B cell (primary cell): Measurements from ENCODE around the gene ZBED5. TPM values are rescaled to one million over a fixed set of nuclear protein-coding genes. Genes with fewer than 3 reads are reported as not detected.
A peak's percentile ranks its signal among the peaks of the same experiment; 100 is the strongest.

Experiments used
- ATAC-seq: fragments of 200-7000 bp; cut with Tn5 transposase; one replicate; pipeline ENCODE4 v1.10.0; 2021; ENCODE audit warnings: low read depth, mild to moderate bottlenecking, moderate number of reproducible peaks, moderate library complexity
- CTCF ChIA-PET: fragments of 350-600 bp; sonication (Branson Sonifier 250); formaldehyde crosslinking; loops from one replicate; lab custom pipeline; 2021; ENCODE audit warnings: antibody characterized with exemption, inconsistent platforms; lab: Charles Lee
- POLR2A ChIA-PET: fragments of 350-600 bp; sonication (Branson Sonifier 250); formaldehyde crosslinking; loops from one replicate; lab custom pipeline; 2021; ENCODE audit warnings: antibody characterized with exemption; lab: Charles Lee
- DNase-seq: peaks from one replicate; pipeline ENCODE4 v3.0.0; 2013
- H2AFZ ChIP-seq: 2 replicates; pipeline ENCODE4 v1.6.1; 2012; ENCODE audit warnings: mild to moderate bottlenecking, low read depth, low read length; ENCODE audit not compliant: insufficient read depth, poor library complexity, severe bottlenecking
- H3K27ac ChIP-seq, 2 donors: 1 replicate in 1 of 2; 2 replicates in 1 of 2; pipeline ENCODE4 v1.5.1; 2012 to 2013; ENCODE audit warnings: low read length in 2 of 2, mild to moderate bottlenecking in 2 of 2, moderate library complexity in 1 of 2
- H3K27me3 ChIP-seq, 4 experiments: fragments of 200-600 bp in 1 of 4; sonication (generic) in 1 of 4; replicated peaks in 1 of 4; 1 replicate in 2 of 4; 2 replicates in 2 of 4; pipeline versions ENCODE4 v1.6.1 to v1.7.0; 2013 to 2016; ENCODE audit warnings: low read length in 3 of 4, mild to moderate bottlenecking in 2 of 4, mixed read lengths in 1 of 4, moderate library complexity in 1 of 4; ENCODE audit not compliant: insufficient read depth in 4 of 4, control insufficient read depth in 3 of 4; ENCODE audit errors: control extremely low read depth in 1 of 4
- H3K36me3 ChIP-seq, 2 experiments: replicated peaks in 1 of 2; 1 replicate in 1 of 2; 2 replicates in 1 of 2; pipeline versions ENCODE4 v1.6.1 to v1.7.1; 2013; ENCODE audit warnings: low read length in 1 of 2; ENCODE audit not compliant: insufficient read depth in 2 of 2, control insufficient read depth in 1 of 2; ENCODE audit errors: control extremely low read depth in 1 of 2, extremely low read depth in 1 of 2
- H3K4me1 ChIP-seq, 2 donors: fragments of 200-600 bp in 1 of 2; sonication (generic) in 1 of 2; 1 replicate in 1 of 2; 2 replicates in 1 of 2; pipeline versions ENCODE4 v1.5.1 to v1.6.1; 2013 to 2017; ENCODE audit warnings: low read length in 2 of 2; ENCODE audit not compliant: control insufficient read depth in 2 of 2, insufficient read depth in 2 of 2
- H3K4me2 ChIP-seq: replicated peaks from 2 replicates; pipeline ENCODE3; 2012; ENCODE audit warnings: mild to moderate bottlenecking, low read depth, low read length; ENCODE audit not compliant: poor library complexity, severe bottlenecking
- H3K4me3 ChIP-seq, 5 experiments: fragments of 200-600 bp in 1 of 5; sonication (generic) in 1 of 5; 1 replicate in 3 of 5; 2 replicates in 2 of 5; pipeline versions ENCODE4 v1.5.1 to v1.7.0; 2011 to 2016; ENCODE audit warnings: low read length in 4 of 5, mild to moderate bottlenecking in 4 of 5, low read depth in 2 of 5, control low read depth in 1 of 5, moderate library complexity in 1 of 5; ENCODE audit not compliant: insufficient read depth in 1 of 5; ENCODE audit errors: control extremely low read depth in 1 of 5, extremely low read depth in 1 of 5
- H3K79me2 ChIP-seq: fragments of 200-600 bp; sonication (generic); one replicate; pipeline ENCODE4 v1.6.0; 2016; ENCODE audit warnings: low read length; ENCODE audit not compliant: control insufficient read depth, insufficient read depth
- H3K9ac ChIP-seq: fragments of 200-600 bp; sonication (generic); 2 replicates; pipeline ENCODE4 v1.6.1; 2017; ENCODE audit warnings: mild to moderate bottlenecking, low read length, moderate library complexity
- H3K9me3 ChIP-seq, 3 donors: one replicate each; pipeline versions ENCODE4 v1.6.1 to v1.7.1; 2013; ENCODE audit warnings: low read length in 2 of 3; ENCODE audit not compliant: control insufficient read depth in 2 of 3, insufficient read depth in 1 of 3; ENCODE audit errors: control extremely low read depth in 1 of 3
- H4K20me1 ChIP-seq: 2 replicates; pipeline ENCODE4 v1.6.0; 2012; ENCODE audit warnings: mild to moderate bottlenecking, low read length; ENCODE audit not compliant: insufficient read depth, control insufficient read depth, poor library complexity, severe bottlenecking
- H3K27ac Mint-ChIP-seq: one replicate; pipeline ENCODE4 v1.8.0; 2021; ENCODE audit warnings: mixed read lengths
- H3K27me3 Mint-ChIP-seq: one replicate; pipeline ENCODE4 v1.8.0; 2021; ENCODE audit warnings: mixed read lengths
- H3K4me1 Mint-ChIP-seq: one replicate; pipeline ENCODE4 v1.8.0; 2021; ENCODE audit warnings: mixed read lengths
- H3K4me3 Mint-ChIP-seq: one replicate; pipeline ENCODE4 v1.8.0; 2021; ENCODE audit warnings: mixed read lengths
- H3K9me3 Mint-ChIP-seq: one replicate; pipeline ENCODE4 v1.8.0; 2022; ENCODE audit warnings: mixed read lengths; ENCODE audit not compliant: insufficient read depth
- CTCF ChIP-seq: fragments of 200-600 bp; IDR thresholded peaks from one replicate; pipeline ENCODE4 v1.8.0; 2022; ENCODE audit warnings: antibody characterized with exemption, mild to moderate bottlenecking
- EZH2 ChIP-seq: IDR thresholded peaks from 2 replicates; pipeline ENCODE4 v1.6.1; 2012; ENCODE audit warnings: borderline replicate concordance, low read depth, mild to moderate bottlenecking, moderate library complexity, low read length; ENCODE audit not compliant: insufficient read depth, poor library complexity, severe bottlenecking
- WGBS: methylation state at CpG from one replicate; pipeline ENCODE4 v1.1.5; 2013; ENCODE audit warnings: missing lambda C conversion rate; ENCODE audit not compliant: insufficient coverage; 5-methylcytosine and 5-hydroxymethylcytosine counted together
- intact Hi-C: fragments of 100-400 bp; cut with micrococcal nuclease; formaldehyde crosslinking; loops from one replicate; pipeline ENCODE4 v1.10.0; 2022
- polyA plus RNA-seq: library from polyadenylated mRNA; depleted of rRNA; stranded (reverse); fragments of >200 nt; gene quantifications from 2 replicates; pipeline ENCODE4 v1.2.3, GENCODE V29; 2012
- total RNA-seq, 2 donors: library from RNA; stranded (reverse); fragments of 120-200 nt in 1 of 2; gene quantifications; 1 replicate in 1 of 2; 2 replicates in 1 of 2; pipeline versions ENCODE4 v1.2.3 to v1.2.4, GENCODE V29; 2013 to 2022

The ZBED5 gene
- total and polyA plus RNA-seq, 2 donors (not counting 1 experiment from before 2014, with no cell fraction given) = 66.6 to 178 TPM

GRCh38 chr11:10807493-10808234 lies 50.2 kb downstream of the ZBED5 start:
- peaks cover 50% of the 10 kb centered on the region for H3K79me2 ChIP-seq
- Mint-ChIP-seq H3K27ac (peak overlapping the region; percentile 99), H3K4me3 (peak overlapping the region; percentile 99), H3K9me3 (no peaks in the 10 kb centered on the region), H3K27me3 (no peaks in the 10 kb centered on the region), H3K4me1 (peaks cover 43% of the 10 kb centered on the region)
- peaks cover 9 to 45% of the 10 kb centered on the region in 2 experiments for H3K36me3 ChIP-seq
- ChIA-PET POLR2A (interaction anchor here (0.8 to 3.7 kb wide), 8 partner anchors 9 to 1347 kb away, joined by 4 to 147 read pairs (median 8); partner anchors contain the start of genes CTR9, ZBED5 and ZNF143), CTCF (interaction anchor here (2.3 to 2.5 kb wide), 2 partner anchors 15 to 126 kb away, joined by 8 to 11 read pairs; no protein-coding TSS in a partner anchor)
- peak; percentile 2 for ATAC-seq
- H3K27ac ChIP-seq = peak overlapping the region; percentile 92 to 96
- no peak for TF ChIP-seq CTCF
- no peak for TF ChIP-seq EZH2
- 0% methylated on average over 39 of the region's 39 CpGs for WGBS
- peak overlapping the region; percentile 89 to 97 (median 94) for H3K4me3 ChIP-seq
- H3K9me3 ChIP-seq = no peaks in the 10 kb centered on the region
- peak overlapping the region; percentile 99 for H2AFZ ChIP-seq
- peak overlapping the region; percentile 98 for H3K9ac ChIP-seq
- H3K4me2 ChIP-seq = peak overlapping the region; percentile 94
- intact Hi-C loops = loop anchor here (1.0 to 5.0 kb wide), 7 partner anchors 15 to 1347 kb away; partner anchors contain the start of genes CTR9, RNF141, USP47 and ZBED5
- no peak for DNase-seq
- H3K27me3 ChIP-seq = no peaks in the 10 kb centered on the region
- peaks cover 29% of the 10 kb centered on the region for H4K20me1 ChIP-seq
- H3K4me1 ChIP-seq = peaks cover 24 to 26% of the 10 kb centered on the region in 2 donors

- ChIA-PET CTCF (interaction anchor here (2.3 kb wide), 1 partner anchor 14 kb away, joined by 11 read pairs; no protein-coding TSS in a partner anchor), POLR2A (interaction anchor here (1.2 kb wide), 1 partner anchor 14 kb away, joined by 3 read pairs; no protein-coding TSS in a partner anchor)
- peak overlapping the region; percentile 99 for H3K4me3 Mint-ChIP-seq
- no peaks in the 10 kb centered on the region for H3K27me3 Mint-ChIP-seq
- TF ChIP-seq EZH2 (no peak), CTCF (no peak)
- peaks cover 45% of the 10 kb centered on the region for H3K4me1 Mint-ChIP-seq
- Histone ChIP-seq H3K4me3 (no peak overlapping the region), H3K79me2 (peaks cover 55% of the 10 kb centered on the region), H4K20me1 (peaks cover 32% of the 10 kb centered on the region), H3K9ac (peak overlapping the region; percentile 2), H3K4me1 (peaks cover 24 to 26% of the 10 kb centered on the region in 2 donors), H3K27ac (no peak overlapping the region), H3K27me3 (no peaks in the 10 kb centered on the region), H3K4me2 (peak overlapping the region; percentile 94), H3K9me3 (no peaks in the 10 kb centered on the region), H2AFZ (no peak overlapping the region), H3K36me3 (peaks cover 15 to 59% of the 10 kb centered on the region in 2 experiments)
- peak overlapping the region; percentile 99 for H3K27ac Mint-ChIP-seq
- H3K9me3 Mint-ChIP-seq = no peaks in the 10 kb centered on the region
- intact Hi-C loops = loop anchor here (5.0 kb wide), 2 partner anchors 126 to 1036 kb away; partner anchors contain the start of gene USP47
- ATAC-seq (no peak), DNase-seq (no peak)
- WGBS = no CpG with 5 or more reads among the region's 4 CpGs
Observed at GRCh38 chr11:10806206-10806605, 51.6 kb downstream of the ZBED5 start.
